ENCODE results near the gene ASF1A.

ASF1A gene

DNA sequence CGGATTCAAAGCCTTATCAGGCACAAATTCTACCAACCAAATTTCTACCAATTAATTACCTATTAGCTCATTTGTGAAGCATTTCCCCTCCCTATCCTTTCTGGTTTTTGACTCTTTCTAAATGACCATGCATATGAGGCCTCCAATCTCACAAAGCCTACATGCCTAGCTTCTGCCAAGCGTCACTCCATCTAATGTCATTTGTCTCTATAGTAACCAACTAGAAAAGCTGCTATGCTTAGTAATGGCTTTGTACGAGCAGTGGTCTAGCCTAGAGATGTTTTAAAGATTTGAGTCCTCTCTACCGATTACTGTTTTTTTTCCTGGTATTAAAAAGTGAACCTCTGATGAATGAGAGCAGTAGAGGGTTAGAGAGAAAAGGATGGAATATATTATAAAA is 4.8 kb upstream of the ASF1A start:
- TF ChIP-seq, protein P1, sequence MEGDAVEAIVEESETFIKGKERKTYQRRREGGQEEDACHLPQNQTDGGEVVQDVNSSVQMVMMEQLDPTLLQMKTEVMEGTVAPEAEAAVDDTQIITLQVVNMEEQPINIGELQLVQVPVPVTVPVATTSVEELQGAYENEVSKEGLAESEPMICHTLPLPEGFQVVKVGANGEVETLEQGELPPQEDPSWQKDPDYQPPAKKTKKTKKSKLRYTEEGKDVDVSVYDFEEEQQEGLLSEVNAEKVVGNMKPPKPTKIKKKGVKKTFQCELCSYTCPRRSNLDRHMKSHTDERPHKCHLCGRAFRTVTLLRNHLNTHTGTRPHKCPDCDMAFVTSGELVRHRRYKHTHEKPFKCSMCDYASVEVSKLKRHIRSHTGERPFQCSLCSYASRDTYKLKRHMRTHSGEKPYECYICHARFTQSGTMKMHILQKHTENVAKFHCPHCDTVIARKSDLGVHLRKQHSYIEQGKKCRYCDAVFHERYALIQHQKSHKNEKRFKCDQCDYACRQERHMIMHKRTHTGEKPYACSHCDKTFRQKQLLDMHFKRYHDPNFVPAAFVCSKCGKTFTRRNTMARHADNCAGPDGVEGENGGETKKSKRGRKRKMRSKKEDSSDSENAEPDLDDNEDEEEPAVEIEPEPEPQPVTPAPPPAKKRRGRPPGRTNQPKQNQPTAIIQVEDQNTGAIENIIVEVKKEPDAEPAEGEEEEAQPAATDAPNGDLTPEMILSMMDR (IDR thresholded peaks at IDR 0.05; ENCODE audit: low read depth, low read length, missing control alignments) = no peak
- no peak for DNase-seq (ENCODE audit: low read depth)
- in situ Hi-C loops (cut with HindIII; ENCODE audit: low sequenced_read_pairs) = no loop called here
- no peak overlapping the region for H3K4me3 ChIP-seq (ENCODE audit: low read depth, low read length)

DNA sequence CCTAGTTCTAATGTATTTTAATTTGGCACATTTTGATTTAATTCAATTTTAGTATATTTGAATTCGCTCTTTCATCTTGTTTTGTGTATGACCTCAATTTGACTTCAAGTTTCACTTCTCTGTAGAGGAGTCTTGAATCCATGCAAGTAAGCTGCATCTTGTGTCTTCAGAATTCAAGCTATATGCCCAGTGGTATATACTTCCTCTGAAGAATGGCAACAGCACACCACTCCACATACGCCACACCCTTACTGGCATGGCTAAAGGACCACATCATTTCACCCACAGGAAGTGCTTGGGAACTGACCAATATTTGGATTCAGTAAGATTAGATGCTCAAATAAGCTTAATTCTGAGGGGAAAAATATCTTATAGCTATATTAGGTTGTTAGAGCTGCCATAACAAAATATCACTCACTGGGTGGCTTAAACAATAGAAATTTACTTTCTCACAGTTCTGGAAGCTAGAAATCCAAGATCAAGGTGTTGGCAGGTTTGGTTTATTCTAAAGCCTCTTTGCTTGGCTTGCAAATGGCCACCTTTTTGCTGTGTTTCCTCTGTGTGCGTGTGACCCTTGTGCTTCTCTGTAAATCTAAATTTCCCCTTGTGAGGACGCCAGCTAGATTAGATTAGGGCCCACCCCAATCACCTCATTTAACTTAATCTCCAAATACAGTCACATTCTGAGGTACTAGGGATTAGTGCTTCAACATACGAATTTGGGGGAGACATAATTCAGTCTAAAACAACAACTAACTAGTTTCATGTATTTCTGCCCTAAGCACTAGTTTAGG is 2.8 kb upstream of the ASF1A start:
- DNase-seq (ENCODE audit: low read depth) = no peak
- H3K4me3 ChIP-seq (ENCODE audit: low read depth, low read length) = no peak overlapping the region
- in situ Hi-C loops (cut with HindIII; ENCODE audit: low sequenced_read_pairs) = no loop called here
- TF ChIP-seq, protein P1 (IDR thresholded peaks at IDR 0.05; ENCODE audit: low read depth, low read length, missing control alignments) = no peak

DNA sequence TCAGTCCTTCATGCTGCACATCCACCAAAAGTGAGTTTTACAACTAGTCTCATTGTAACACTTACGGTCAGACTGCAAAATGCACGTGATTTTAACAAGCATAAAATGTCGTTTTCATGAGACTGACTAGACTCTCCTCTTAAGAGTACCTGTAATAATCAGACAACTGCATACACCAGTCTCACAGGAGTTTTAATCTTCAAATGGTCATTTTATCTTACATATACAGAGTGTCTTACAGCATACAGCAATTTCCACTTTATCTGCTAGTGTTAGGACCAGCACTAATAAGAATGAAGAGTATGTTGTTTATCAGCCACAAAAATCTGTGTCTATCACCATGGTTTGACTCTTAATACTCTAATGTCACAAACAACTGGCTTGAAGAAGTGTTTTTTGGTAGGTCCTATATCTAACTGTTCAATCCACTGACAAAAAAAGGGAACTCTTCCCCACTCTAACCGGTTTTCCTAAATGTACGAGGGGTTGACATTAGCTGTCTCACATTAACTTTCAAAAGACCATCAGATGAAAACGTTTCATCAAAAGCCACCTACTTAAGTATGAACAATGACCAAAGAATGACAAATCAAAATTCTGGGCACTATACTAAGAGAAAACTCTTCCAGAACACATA is 1.5 kb upstream of the ASF1A start:
- no peak for DNase-seq (ENCODE audit: low read depth)
- TF ChIP-seq, protein P1 (IDR thresholded peaks at IDR 0.05; ENCODE audit: low read depth, low read length, missing control alignments) = no peak
- H3K4me3 ChIP-seq (ENCODE audit: low read depth, low read length) = peak overlapping the region; percentile 81
- in situ Hi-C loops (cut with HindIII; ENCODE audit: low sequenced_read_pairs) = no loop called here

DNA sequence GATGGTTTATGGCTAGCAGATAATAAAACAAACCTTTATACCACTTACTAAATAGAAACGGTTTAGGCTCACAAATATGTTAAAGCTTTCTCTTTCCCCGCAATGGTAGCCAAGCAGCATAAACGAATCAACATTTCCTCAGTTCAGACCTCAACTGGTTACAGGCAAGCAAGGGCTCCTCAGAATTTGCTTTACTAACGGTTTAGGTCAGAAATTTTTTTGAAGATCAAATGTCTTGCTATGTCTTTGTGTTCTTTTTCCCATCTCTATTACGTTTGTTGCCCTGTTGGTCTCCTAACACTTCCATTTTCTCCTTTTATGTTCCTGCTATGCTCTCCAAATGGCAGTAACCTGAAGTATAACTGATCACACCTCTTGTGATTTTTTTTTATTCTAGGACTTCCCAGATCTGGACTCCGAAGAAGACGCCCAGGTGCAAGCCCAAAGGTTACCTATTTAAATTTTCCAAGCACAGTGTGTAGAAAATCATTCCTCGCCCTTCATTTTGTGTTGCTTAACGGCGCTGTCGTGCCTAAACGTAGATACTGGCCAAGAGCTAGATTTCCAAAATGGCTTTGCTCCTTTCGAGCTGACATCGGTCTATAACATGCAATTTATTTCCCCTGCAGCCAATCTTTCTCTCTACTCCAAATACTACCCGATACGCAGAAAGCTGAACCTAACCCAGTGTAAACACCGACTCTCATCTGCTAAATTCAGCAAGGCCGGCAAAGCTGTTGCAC is 717 bp upstream of the ASF1A start:
- H3K4me3 ChIP-seq (ENCODE audit: low read depth, low read length) = peak overlapping the region; percentile 81
- TF ChIP-seq, protein P1 (IDR thresholded peaks at IDR 0.05; ENCODE audit: low read depth, low read length, missing control alignments) = no peak
- DNase-seq (ENCODE audit: low read depth) = no peak
- in situ Hi-C loops (cut with HindIII; ENCODE audit: low sequenced_read_pairs) = no loop called here

DNA sequence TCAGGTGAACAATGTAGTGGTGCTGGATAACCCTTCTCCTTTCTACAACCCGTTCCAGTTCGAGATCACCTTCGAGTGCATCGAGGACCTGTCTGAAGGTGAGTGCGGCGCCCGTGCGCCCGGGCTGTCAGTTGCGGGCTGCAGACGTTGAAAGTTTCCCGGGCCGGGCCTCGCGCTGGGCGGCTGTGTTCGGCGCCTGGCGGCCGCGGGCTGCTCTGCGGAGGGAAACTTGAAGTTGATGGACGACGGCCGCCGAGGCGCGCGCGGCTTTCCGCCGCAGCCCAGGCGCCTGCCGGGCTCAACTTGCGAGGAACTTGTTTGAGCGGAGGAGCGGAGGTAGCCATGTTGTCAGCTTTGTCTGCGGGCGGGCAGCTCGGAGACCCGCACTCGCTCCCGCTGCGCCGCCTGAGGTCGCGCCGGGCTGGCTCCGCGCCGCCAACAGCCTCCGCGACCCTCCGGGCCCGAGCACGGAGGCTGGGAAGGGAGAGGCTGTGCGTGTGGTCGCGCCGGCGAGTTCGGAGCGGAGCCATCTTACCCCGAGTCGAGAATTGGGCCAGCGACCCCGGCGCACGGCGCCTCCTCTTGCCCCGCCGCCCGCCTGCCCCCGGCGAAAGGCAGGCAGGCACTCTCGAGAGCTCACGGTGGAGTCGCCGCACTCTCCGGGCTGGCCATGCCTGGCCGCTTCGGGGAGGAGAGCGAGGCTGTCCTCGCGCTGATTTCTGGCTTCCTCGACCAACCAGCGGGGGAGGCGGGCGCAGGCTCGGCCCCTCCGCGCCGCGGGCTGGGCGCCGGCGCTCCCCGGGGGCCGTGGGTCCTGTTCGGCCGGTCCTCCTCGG is 691 bp downstream of the ASF1A start:
- H3K4me3 ChIP-seq (ENCODE audit: low read depth, low read length) = peak overlapping the region; percentile 81
- DNase-seq (ENCODE audit: low read depth) = no peak
- in situ Hi-C loops (cut with HindIII; ENCODE audit: low sequenced_read_pairs) = no loop called here
- TF ChIP-seq, protein P1 (IDR thresholded peaks at IDR 0.05; ENCODE audit: low read depth, low read length, missing control alignments) = peak; percentile 11

DNA sequence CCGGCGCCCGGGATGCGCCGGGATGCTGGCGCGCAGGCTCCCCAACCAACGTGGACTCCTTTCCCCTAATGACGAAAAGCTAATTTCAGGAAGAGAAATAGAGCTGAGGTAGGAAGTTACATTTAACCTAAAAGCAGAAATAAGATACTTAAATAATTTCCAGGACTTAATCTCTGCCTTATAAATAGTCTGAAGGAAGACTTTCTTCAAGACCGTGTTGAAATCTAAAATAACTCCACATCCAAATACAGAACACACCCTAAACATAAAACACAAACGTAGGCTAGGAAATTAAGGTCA is 1.3 kb downstream of the ASF1A start:
- in situ Hi-C loops (cut with HindIII; ENCODE audit: low sequenced_read_pairs) = no loop called here
- DNase-seq (ENCODE audit: low read depth) = no peak
- TF ChIP-seq, protein P1 (IDR thresholded peaks at IDR 0.05; ENCODE audit: low read depth, low read length, missing control alignments) = no peak
- peak overlapping the region; percentile 81 for H3K4me3 ChIP-seq (ENCODE audit: low read depth, low read length)

Data from astrocyte of the cerebellum (primary cell).